ENCODE measurements around the gene CTCFL.

- TF ChIP-seq POLR2AphosphoS5 (IDR thresholded peaks at IDR 0.05): no peak
- TF ChIP-seq, protein P1, sequence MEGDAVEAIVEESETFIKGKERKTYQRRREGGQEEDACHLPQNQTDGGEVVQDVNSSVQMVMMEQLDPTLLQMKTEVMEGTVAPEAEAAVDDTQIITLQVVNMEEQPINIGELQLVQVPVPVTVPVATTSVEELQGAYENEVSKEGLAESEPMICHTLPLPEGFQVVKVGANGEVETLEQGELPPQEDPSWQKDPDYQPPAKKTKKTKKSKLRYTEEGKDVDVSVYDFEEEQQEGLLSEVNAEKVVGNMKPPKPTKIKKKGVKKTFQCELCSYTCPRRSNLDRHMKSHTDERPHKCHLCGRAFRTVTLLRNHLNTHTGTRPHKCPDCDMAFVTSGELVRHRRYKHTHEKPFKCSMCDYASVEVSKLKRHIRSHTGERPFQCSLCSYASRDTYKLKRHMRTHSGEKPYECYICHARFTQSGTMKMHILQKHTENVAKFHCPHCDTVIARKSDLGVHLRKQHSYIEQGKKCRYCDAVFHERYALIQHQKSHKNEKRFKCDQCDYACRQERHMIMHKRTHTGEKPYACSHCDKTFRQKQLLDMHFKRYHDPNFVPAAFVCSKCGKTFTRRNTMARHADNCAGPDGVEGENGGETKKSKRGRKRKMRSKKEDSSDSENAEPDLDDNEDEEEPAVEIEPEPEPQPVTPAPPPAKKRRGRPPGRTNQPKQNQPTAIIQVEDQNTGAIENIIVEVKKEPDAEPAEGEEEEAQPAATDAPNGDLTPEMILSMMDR (IDR thresholded peaks at IDR 0.05): no peak
These were observed 54.8 kb downstream of the CTCFL start for GRCh38 chr20:57470212-57470522.
